ENCODE measurements around the gene PTPRD.

The PTPRD gene

GRCh38 chr9:10045598-10045997, 567.2 kb downstream of the PTPRD start:
- Histone ChIP-seq H3K4me1 (ENCODE audit: control insufficient read depth, low read depth, low read length) (no peaks in the 10 kb centered on the region), H3K36me3 (ENCODE audit: control insufficient read depth, low read depth, low read length) (no peaks in the 10 kb centered on the region), H3K9me3 (ENCODE audit: control insufficient read depth, low read depth, low read length) (no peaks in the 10 kb centered on the region), H3K4me3 (ENCODE audit: low read length) (no peak overlapping the region), H3K27me3 (ENCODE audit: control insufficient read depth, insufficient read depth, low read length) (no peaks in the 10 kb centered on the region), H3K27ac (ENCODE audit: low read length) (no peak overlapping the region), H3K9ac (ENCODE audit: low read length) (no peak overlapping the region)

GRCh38 chr9:10041726-10042229, 571.0 kb downstream of the PTPRD start:
- no peaks in the 10 kb centered on the region for H3K27me3 ChIP-seq (ENCODE audit: control insufficient read depth, insufficient read depth, low read length)
- no peaks in the 10 kb centered on the region for H3K9me3 ChIP-seq (ENCODE audit: control insufficient read depth, low read depth, low read length)
- no peaks in the 10 kb centered on the region for H3K4me1 ChIP-seq (ENCODE audit: control insufficient read depth, low read depth, low read length)
- H3K27ac ChIP-seq (ENCODE audit: low read length) = no peak overlapping the region
- H3K36me3 ChIP-seq (ENCODE audit: control insufficient read depth, low read depth, low read length) = no peaks in the 10 kb centered on the region
- no peak overlapping the region for H3K9ac ChIP-seq (ENCODE audit: low read length)
- no peak overlapping the region for H3K4me3 ChIP-seq (ENCODE audit: low read length)

GRCh38 chr9:10036095-10036494, 576.7 kb downstream of the PTPRD start:
- no peaks in the 10 kb centered on the region for H3K27me3 ChIP-seq (ENCODE audit: control insufficient read depth, insufficient read depth, low read length)
- H3K27ac ChIP-seq (ENCODE audit: low read length) = no peak overlapping the region
- no peaks in the 10 kb centered on the region for H3K4me1 ChIP-seq (ENCODE audit: control insufficient read depth, low read depth, low read length)
- H3K36me3 ChIP-seq (ENCODE audit: control insufficient read depth, low read depth, low read length) = no peaks in the 10 kb centered on the region
- H3K9me3 ChIP-seq (ENCODE audit: control insufficient read depth, low read depth, low read length) = no peaks in the 10 kb centered on the region
- no peak overlapping the region for H3K4me3 ChIP-seq (ENCODE audit: low read length)
- no peak overlapping the region for H3K9ac ChIP-seq (ENCODE audit: low read length)

- Histone ChIP-seq H3K27ac (ENCODE audit: low read length) (no peak overlapping the region), H3K9ac (ENCODE audit: low read length) (no peak overlapping the region), H3K4me3 (ENCODE audit: low read length) (no peak overlapping the region), H3K9me3 (ENCODE audit: control insufficient read depth, low read depth, low read length) (no peaks in the 10 kb centered on the region), H3K36me3 (ENCODE audit: control insufficient read depth, low read depth, low read length) (no peaks in the 10 kb centered on the region), H3K4me1 (ENCODE audit: control insufficient read depth, low read depth, low read length) (no peaks in the 10 kb centered on the region), H3K27me3 (ENCODE audit: control insufficient read depth, insufficient read depth, low read length) (no peaks in the 10 kb centered on the region)
Observed at GRCh38 chr9:10032166-10032565, 580.6 kb downstream of the PTPRD start.

- Histone ChIP-seq H3K27me3 (ENCODE audit: control insufficient read depth, insufficient read depth, low read length) (no peaks in the 10 kb centered on the region), H3K4me3 (ENCODE audit: low read length) (no peak overlapping the region), H3K27ac (ENCODE audit: low read length) (no peak overlapping the region), H3K9me3 (ENCODE audit: control insufficient read depth, low read depth, low read length) (no peaks in the 10 kb centered on the region), H3K36me3 (ENCODE audit: control insufficient read depth, low read depth, low read length) (no peaks in the 10 kb centered on the region), H3K4me1 (ENCODE audit: control insufficient read depth, low read depth, low read length) (no peaks in the 10 kb centered on the region), H3K9ac (ENCODE audit: low read length) (no peak overlapping the region)
Observed at GRCh38 chr9:10026443-10026984, 586.3 kb downstream of the PTPRD start.

- Histone ChIP-seq H3K9ac (ENCODE audit: low read length) (no peak overlapping the region), H3K4me3 (ENCODE audit: low read length) (no peak overlapping the region), H3K27ac (ENCODE audit: low read length) (no peak overlapping the region), H3K4me1 (ENCODE audit: control insufficient read depth, low read depth, low read length) (peaks cover 17% of the 10 kb centered on the region), H3K27me3 (ENCODE audit: control insufficient read depth, insufficient read depth, low read length) (no peaks in the 10 kb centered on the region), H3K9me3 (ENCODE audit: control insufficient read depth, low read depth, low read length) (no peaks in the 10 kb centered on the region), H3K36me3 (ENCODE audit: control insufficient read depth, low read depth, low read length) (no peaks in the 10 kb centered on the region)
Observed at GRCh38 chr9:10015755-10016154, 597.0 kb downstream of the PTPRD start.

- H3K27me3 ChIP-seq (ENCODE audit: control insufficient read depth, insufficient read depth, low read length) = no peaks in the 10 kb centered on the region
- H3K36me3 ChIP-seq (ENCODE audit: control insufficient read depth, low read depth, low read length) = no peaks in the 10 kb centered on the region
- H3K9ac ChIP-seq (ENCODE audit: low read length) = no peak overlapping the region
- no peak overlapping the region for H3K4me3 ChIP-seq (ENCODE audit: low read length)
- peaks cover 23% of the 10 kb centered on the region for H3K4me1 ChIP-seq (ENCODE audit: control insufficient read depth, low read depth, low read length)
- H3K27ac ChIP-seq (ENCODE audit: low read length) = no peak overlapping the region
- no peaks in the 10 kb centered on the region for H3K9me3 ChIP-seq (ENCODE audit: control insufficient read depth, low read depth, low read length)
Observed at GRCh38 chr9:10014889-10015288, 597.9 kb downstream of the PTPRD start.

GRCh38 chr9:10009401-10009800, 603.4 kb downstream of the PTPRD start:
- Histone ChIP-seq H3K9ac (ENCODE audit: low read length) (no peak overlapping the region), H3K27ac (ENCODE audit: low read length) (peak overlapping the region; percentile 31), H3K36me3 (ENCODE audit: control insufficient read depth, low read depth, low read length) (no peaks in the 10 kb centered on the region), H3K4me3 (ENCODE audit: low read length) (no peak overlapping the region), H3K27me3 (ENCODE audit: control insufficient read depth, insufficient read depth, low read length) (no peaks in the 10 kb centered on the region), H3K9me3 (ENCODE audit: control insufficient read depth, low read depth, low read length) (no peaks in the 10 kb centered on the region), H3K4me1 (ENCODE audit: control insufficient read depth, low read depth, low read length) (peaks cover 50% of the 10 kb centered on the region)

- H3K4me1 ChIP-seq (ENCODE audit: control insufficient read depth, low read depth, low read length) = peaks cover 50% of the 10 kb centered on the region
- no peak overlapping the region for H3K9ac ChIP-seq (ENCODE audit: low read length)
- H3K36me3 ChIP-seq (ENCODE audit: control insufficient read depth, low read depth, low read length) = no peaks in the 10 kb centered on the region
- H3K4me3 ChIP-seq (ENCODE audit: low read length) = peak overlapping the region; percentile 4
- no peaks in the 10 kb centered on the region for H3K9me3 ChIP-seq (ENCODE audit: control insufficient read depth, low read depth, low read length)
- no peak overlapping the region for H3K27ac ChIP-seq (ENCODE audit: low read length)
- no peaks in the 10 kb centered on the region for H3K27me3 ChIP-seq (ENCODE audit: control insufficient read depth, insufficient read depth, low read length)
Observed at GRCh38 chr9:10008101-10008799, 604.6 kb downstream of the PTPRD start.

- no peaks in the 10 kb centered on the region for H3K36me3 ChIP-seq (ENCODE audit: control insufficient read depth, low read depth, low read length)
- H3K4me1 ChIP-seq (ENCODE audit: control insufficient read depth, low read depth, low read length) = peaks cover 48% of the 10 kb centered on the region
- H3K9ac ChIP-seq (ENCODE audit: low read length) = no peak overlapping the region
- H3K27ac ChIP-seq (ENCODE audit: low read length) = no peak overlapping the region
- no peaks in the 10 kb centered on the region for H3K9me3 ChIP-seq (ENCODE audit: control insufficient read depth, low read depth, low read length)
- no peaks in the 10 kb centered on the region for H3K27me3 ChIP-seq (ENCODE audit: control insufficient read depth, insufficient read depth, low read length)
- no peak overlapping the region for H3K4me3 ChIP-seq (ENCODE audit: low read length)
Observed at GRCh38 chr9:10007356-10007755, 605.4 kb downstream of the PTPRD start.

- no peak overlapping the region for H3K27ac ChIP-seq (ENCODE audit: low read length)
- no peaks in the 10 kb centered on the region for H3K27me3 ChIP-seq (ENCODE audit: control insufficient read depth, insufficient read depth, low read length)
- H3K4me1 ChIP-seq (ENCODE audit: control insufficient read depth, low read depth, low read length) = peaks cover 33% of the 10 kb centered on the region
Observed at GRCh38 chr9:10005206-10005605, 607.6 kb downstream of the PTPRD start.

GRCh38 chr9:10003047-10003446, 609.8 kb downstream of the PTPRD start:
- Histone ChIP-seq H3K4me1 (ENCODE audit: control insufficient read depth, low read depth, low read length) (peaks cover 22% of the 10 kb centered on the region), H3K36me3 (ENCODE audit: control insufficient read depth, low read depth, low read length) (no peaks in the 10 kb centered on the region), H3K9ac (ENCODE audit: low read length) (no peak overlapping the region), H3K9me3 (ENCODE audit: control insufficient read depth, low read depth, low read length) (no peaks in the 10 kb centered on the region), H3K27me3 (ENCODE audit: control insufficient read depth, insufficient read depth, low read length) (no peaks in the 10 kb centered on the region), H3K4me3 (ENCODE audit: low read length) (no peak overlapping the region), H3K27ac (ENCODE audit: low read length) (no peak overlapping the region)

More at GRCh38 chr9:10005206-10005605, 607.6 kb downstream of the PTPRD start:
- Histone ChIP-seq H3K36me3 (ENCODE audit: control insufficient read depth, low read depth, low read length) (no peaks in the 10 kb centered on the region), H3K9me3 (ENCODE audit: control insufficient read depth, low read depth, low read length) (no peaks in the 10 kb centered on the region), H3K9ac (ENCODE audit: low read length) (no peak overlapping the region), H3K4me3 (ENCODE audit: low read length) (no peak overlapping the region)
